Transverse colon (tissue), 4 donors: Measurements from ENCODE around the gene TBX3.

Experiments used
- POLR2AphosphoS5 ChIP-seq, 3 donors: sonication (generic); formaldehyde crosslinking; IDR thresholded peaks; one replicate each; pipeline ENCODE4 v1.6.1; 2016; ENCODE audit warnings: antibody characterized with exemption in 3 of 3
- TF ChIP-seq, protein P1 (sequence below), 5 experiments: fragments of 200-600 bp in 3 of 5; fragments of 450-650 bp in 2 of 5; sonication (generic) in 3 of 5; IDR thresholded peaks; 1 replicate in 2 of 5; 2 replicates in 3 of 5; pipeline ENCODE4 v1.5.1; 2016 to 2017; ENCODE audit warnings: antibody characterized with exemption in 5 of 5, inconsistent platforms in 3 of 5, mild to moderate bottlenecking in 2 of 5, moderate library complexity in 1 of 5

DNA sequence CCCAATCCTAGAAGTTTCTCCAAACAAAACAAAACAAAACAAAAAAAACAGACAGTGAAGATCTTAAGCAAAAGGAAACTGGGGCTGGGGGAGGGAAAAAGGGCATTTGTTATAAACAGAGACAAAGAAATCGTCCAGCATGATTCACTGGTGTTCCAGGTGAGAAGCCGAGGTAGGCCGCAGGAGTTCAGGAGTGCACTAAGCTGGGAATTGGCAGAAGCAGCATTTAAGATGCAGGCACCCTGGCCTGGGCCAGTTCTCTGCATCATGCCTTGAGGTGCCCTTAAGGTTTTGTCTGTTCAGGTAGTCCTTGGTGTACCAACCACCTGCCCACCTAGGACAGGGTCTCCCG is 11.2 kb downstream of the TBX3 start:
- TF ChIP-seq POLR2AphosphoS5 (IDR thresholded peaks at IDR 0.05), result no peak
- TF ChIP-seq, protein P1, sequence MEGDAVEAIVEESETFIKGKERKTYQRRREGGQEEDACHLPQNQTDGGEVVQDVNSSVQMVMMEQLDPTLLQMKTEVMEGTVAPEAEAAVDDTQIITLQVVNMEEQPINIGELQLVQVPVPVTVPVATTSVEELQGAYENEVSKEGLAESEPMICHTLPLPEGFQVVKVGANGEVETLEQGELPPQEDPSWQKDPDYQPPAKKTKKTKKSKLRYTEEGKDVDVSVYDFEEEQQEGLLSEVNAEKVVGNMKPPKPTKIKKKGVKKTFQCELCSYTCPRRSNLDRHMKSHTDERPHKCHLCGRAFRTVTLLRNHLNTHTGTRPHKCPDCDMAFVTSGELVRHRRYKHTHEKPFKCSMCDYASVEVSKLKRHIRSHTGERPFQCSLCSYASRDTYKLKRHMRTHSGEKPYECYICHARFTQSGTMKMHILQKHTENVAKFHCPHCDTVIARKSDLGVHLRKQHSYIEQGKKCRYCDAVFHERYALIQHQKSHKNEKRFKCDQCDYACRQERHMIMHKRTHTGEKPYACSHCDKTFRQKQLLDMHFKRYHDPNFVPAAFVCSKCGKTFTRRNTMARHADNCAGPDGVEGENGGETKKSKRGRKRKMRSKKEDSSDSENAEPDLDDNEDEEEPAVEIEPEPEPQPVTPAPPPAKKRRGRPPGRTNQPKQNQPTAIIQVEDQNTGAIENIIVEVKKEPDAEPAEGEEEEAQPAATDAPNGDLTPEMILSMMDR (IDR thresholded peaks at IDR 0.05), result no peak
